ELR (cell line): Measurements from ENCODE around the gene GUCD1.

Experiments
- DNase-seq: peaks from one replicate; pipeline ENCODE4 v3.0.0-alpha.2; 2015; ENCODE audit warnings: low read depth

Gene GUCD1

GRCh38 chr22:24529898-24530297 lies 25.0 kb downstream of the GUCD1 start:
- no peak for DNase-seq

- DNase-seq = peak; percentile 23
These were observed 28.7 kb downstream of the GUCD1 start for GRCh38 chr22:24526191-24526590.

GRCh38 chr22:24525416-24526037 lies 29.4 kb downstream of the GUCD1 start:
- peak; percentile 79 for DNase-seq

- peak; percentile 50 for DNase-seq
These were observed 31.1 kb downstream of the GUCD1 start for GRCh38 chr22:24523873-24524272.

GRCh38 chr22:24521791-24522245 lies 33.1 kb downstream of the GUCD1 start:
- peak; percentile 78 for DNase-seq

- no peak for DNase-seq
These were observed 35.4 kb downstream of the GUCD1 start for GRCh38 chr22:24519496-24519895.

- DNase-seq = no peak
These were observed 36.0 kb downstream of the GUCD1 start for GRCh38 chr22:24518771-24519485.

GRCh38 chr22:24518228-24518627 lies 36.7 kb downstream of the GUCD1 start:
- DNase-seq = no peak

GRCh38 chr22:24517446-24517845 lies 37.5 kb downstream of the GUCD1 start:
- DNase-seq = no peak

GRCh38 chr22:24516301-24516737 lies 38.6 kb downstream of the GUCD1 start:
- peak; percentile 84 for DNase-seq

GRCh38 chr22:24515027-24515338 lies 40.0 kb downstream of the GUCD1 start:
- DNase-seq = no peak

GRCh38 chr22:24514241-24515026 lies 40.5 kb downstream of the GUCD1 start:
- DNase-seq = no peak

GRCh38 chr22:24513378-24514240 lies 41.3 kb downstream of the GUCD1 start:
- DNase-seq = no peak

- DNase-seq = no peak
These were observed 42.9 kb downstream of the GUCD1 start for GRCh38 chr22:24512043-24512442.

- peak; percentile 30 for DNase-seq
These were observed 44.0 kb downstream of the GUCD1 start for GRCh38 chr22:24510637-24511625.

- no peak for DNase-seq
These were observed 47.2 kb downstream of the GUCD1 start for GRCh38 chr22:24507716-24508115.

GRCh38 chr22:24506802-24507438 lies 48.0 kb downstream of the GUCD1 start:
- peak; percentile 76 for DNase-seq

GRCh38 chr22:24504956-24505736 lies 49.8 kb downstream of the GUCD1 start:
- no peak for DNase-seq

- no peak for DNase-seq
These were observed 50.4 kb downstream of the GUCD1 start for GRCh38 chr22:24504540-24504939.
